Measurements from ENCODE around the gene ARAP3.

DNA sequence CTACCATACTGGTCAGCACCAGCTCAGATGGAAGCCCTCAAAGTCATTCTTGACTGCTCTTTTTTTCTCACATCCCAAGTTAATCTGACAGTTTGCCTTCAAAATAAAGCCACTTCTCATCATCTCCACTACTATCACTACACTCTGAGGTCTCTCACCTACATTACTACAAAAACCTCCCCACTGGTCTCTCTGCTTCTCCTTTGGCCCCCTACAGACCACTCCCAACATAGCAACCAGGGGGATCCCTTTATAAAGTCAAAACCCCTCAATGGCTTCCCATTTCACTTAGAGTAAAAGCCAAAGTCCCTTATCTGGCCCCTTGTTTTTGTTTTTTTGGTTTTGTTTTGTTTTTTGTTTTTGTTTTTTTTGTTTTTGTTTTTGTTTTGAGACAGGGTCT lies 4.6 kb downstream of the ARAP3 start:
- TF ChIP-seq CTCF (IDR thresholded peaks at IDR 0.05) (peak; percentile 30), EZH2 (IDR thresholded peaks at IDR 0.05; ENCODE audit: borderline replicate concordance, insufficient read depth, low read depth, low read length, poor library complexity, severe bottlenecking) (no peak)

Data from B cell (primary cell).